Measurements from ENCODE around the gene ASB5.
"Not testable (repeated sequence)": the region's sequence is repeated elsewhere in the genome, so short reads cannot be mapped to it uniquely, and the experiment has no call there.

The ASB5 gene

DNA sequence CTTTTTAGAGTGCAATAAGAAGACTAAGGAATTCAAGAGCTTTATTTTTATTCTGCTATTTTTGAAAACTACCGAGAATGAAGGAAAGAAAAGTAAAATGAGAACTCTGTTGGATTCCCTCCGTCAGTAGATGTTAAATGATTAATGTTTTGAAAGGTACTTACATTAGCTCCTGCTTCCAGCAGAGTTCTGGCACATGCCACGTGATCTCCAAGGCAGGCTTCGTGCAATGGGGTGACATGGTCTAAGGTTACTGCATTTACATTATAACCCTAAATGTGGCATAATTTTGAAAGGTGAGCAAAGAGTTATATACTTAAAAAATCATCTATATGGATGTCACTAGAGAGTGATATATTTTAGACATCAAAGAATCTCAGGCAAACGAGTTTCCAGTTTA lies 46.9 kb downstream of the ASB5 start:
- no peak for DNase-seq (ENCODE audit: low spot score)

DNA sequence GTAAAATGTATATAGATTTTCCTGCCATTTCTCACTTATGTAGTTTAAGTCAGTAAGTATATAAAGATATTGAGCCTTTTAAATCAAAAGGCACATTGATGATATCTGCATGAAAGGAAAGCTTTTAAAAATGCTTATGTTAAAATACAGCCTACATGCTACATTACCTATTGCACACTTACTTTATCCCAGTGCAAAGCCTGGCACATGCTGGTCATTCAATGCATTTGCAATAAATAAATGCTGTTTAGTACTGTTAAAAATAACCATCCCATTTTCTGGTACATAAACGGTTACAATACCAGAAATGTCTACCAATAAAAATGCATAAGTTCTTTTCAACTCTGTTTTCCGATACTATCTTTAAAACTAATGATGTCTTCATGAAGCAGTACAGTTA lies 51.5 kb downstream of the ASB5 start:
- no peak for DNase-seq (ENCODE audit: low spot score)

DNA sequence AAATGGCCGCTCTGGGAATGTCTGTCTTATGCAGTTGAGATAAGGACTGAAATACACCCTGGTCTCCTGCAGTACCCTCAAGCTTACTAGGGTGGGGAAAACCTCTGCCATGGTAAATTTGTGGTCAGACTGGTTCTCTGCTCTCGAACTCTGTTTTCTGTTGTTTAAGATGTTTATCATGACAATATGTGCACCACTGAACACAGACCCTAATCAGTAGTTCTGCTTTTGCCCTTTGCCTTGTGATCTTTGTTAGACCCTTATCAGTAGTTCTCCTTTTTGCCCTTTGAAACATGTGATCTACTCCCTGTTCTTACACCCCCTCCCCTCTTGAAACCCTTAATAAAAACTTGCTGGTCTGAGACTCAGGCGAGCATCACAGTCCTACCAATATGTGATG lies 56.7 kb downstream of the ASB5 start:
- DNase-seq (ENCODE audit: low spot score) = not testable (repeated sequence)

DNA sequence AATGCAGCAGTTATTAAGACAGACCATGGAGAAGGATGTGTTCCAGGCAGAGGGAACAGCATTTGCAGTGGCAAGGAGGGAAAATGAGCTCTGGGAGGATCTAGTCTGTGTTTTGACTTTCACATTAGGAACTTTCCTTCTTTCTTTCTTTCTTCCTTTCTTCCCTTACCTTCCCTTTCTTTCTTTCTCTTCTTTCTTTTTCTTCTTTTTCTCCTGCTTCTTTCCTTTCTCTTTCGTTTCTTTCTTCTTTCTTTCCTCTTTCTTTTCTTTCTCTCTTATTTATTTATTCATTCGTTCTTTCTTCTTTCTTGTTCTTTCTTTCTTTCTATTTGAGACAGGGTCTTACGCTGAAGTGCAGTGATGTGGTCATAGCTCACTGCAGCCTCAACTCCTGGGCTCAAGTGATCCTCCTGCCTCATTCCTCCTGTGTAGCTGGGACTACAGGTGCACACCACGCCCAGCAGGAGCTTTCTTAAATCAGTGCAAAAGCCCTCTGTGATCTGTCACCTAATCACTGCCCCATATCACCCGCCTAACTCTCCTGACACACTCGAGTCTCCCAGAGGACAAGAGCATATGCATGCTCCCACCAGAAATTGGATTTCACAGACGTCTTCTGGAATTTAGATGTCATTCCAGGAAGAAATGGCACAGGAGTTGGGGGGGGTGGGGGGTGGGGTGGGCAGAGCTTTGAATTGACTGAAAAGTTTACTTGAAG lies 58.3 kb downstream of the ASB5 start:
- no peak for DNase-seq (ENCODE audit: low spot score)

DNA sequence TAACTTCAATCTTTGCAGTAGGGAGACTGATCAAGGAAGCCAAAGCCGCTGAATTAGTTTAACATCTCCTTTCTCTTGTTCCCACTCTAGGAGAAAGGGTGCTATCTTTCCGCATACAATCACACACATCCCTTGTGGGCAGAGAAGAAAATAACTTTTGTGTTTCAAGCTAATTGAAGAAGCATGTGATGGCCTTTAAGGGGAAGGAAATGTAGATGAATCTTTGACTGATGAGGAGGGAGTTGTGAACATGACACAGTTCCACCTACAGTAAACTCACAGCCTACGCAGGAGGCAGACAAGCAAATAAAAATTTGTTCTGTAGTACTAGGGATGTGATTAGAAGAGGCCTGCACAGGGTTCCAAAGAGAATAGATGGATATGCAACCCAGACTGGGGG lies 58.9 kb downstream of the ASB5 start:
- no peak for DNase-seq (ENCODE audit: low spot score)

DNA sequence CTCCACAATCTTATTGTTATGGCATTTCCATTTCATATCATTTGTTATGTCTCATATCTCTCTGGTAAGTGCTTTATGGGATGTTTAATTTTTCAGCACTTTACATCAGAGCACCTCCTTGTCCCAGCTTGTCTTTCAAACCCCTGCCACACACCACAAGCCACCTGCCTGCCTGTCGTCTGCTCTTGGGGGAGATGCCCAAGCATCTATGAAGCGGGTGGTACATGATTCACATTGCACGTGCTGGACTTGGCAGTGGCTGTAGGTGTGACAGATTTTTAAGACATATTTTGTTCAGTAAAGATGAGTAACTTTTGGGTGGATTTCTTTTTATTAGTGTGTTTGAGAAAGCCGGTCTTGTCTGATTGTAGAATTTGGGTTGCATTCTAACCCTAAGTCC lies 59.5 kb downstream of the ASB5 start:
- DNase-seq (ENCODE audit: low spot score) = no peak

DNA sequence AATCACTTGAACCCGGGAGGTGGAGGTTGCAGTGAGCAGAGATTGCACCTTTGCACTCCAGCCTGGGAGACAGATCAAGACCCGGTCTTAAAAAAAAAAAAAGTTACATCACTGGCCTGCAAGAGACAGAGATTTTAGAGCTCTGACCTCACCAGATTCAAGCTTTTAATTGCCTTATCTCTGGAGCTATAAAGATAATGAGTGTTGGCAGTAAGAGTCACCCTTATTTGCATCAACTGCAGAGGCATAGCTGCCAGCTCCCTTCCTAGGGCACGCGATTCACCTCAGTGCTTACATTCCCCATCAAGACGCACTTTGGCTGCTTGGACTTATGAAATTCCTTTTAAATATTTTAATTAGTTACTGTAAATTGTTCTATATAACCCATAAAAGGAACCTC lies 61.2 kb downstream of the ASB5 start:
- DNase-seq (ENCODE audit: low spot score) = no peak

DNA sequence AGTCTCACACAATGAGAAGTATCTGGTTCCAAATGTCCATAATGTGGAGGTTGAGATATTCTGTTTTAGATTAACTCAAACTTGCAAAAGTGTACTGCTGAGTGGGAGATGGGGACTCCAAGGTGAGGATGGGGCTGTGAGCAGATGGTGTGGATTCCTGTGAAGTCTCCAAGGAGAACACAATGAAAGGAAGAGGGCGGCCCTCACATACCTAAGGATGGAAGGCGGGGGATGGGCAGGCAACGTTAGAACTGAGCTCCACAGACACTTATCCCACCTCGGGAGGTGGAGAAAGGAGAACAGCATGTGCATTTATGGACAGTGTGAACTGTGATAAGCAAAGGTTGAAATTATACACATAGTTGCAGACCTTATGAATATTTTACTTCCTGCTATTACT lies 63.7 kb downstream of the ASB5 start:
- DNase-seq (ENCODE audit: low spot score) = no peak

DNA sequence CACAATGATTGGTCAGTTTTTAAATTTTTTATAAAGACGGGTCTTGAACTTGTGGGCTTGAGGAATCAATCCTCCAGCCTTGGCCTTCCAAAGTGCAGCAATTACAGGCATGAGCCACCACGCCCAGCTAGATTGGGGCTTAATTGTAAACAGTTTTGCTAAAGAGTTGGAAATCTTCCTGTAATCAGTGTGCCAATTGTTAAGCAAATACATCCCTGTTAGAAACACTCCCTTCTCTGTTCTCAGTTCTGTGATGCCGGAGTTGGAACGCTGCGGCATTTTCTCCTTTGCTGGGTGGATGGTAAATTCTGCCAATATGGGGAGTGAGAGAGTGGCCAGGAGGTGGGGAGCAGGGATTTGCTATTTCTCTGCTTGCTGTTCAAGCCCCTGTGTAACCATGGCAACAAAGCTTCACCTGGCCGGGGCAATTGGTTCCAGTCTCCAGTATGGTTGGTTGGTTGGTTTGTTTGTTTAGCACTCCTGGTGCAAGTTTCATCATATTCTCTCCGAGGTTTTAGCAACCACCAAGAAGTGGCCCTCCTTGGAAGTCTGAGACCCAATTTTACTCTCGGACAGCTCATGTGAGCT lies 70.6 kb downstream of the ASB5 start:
- no peak for DNase-seq (ENCODE audit: low spot score)

DNA sequence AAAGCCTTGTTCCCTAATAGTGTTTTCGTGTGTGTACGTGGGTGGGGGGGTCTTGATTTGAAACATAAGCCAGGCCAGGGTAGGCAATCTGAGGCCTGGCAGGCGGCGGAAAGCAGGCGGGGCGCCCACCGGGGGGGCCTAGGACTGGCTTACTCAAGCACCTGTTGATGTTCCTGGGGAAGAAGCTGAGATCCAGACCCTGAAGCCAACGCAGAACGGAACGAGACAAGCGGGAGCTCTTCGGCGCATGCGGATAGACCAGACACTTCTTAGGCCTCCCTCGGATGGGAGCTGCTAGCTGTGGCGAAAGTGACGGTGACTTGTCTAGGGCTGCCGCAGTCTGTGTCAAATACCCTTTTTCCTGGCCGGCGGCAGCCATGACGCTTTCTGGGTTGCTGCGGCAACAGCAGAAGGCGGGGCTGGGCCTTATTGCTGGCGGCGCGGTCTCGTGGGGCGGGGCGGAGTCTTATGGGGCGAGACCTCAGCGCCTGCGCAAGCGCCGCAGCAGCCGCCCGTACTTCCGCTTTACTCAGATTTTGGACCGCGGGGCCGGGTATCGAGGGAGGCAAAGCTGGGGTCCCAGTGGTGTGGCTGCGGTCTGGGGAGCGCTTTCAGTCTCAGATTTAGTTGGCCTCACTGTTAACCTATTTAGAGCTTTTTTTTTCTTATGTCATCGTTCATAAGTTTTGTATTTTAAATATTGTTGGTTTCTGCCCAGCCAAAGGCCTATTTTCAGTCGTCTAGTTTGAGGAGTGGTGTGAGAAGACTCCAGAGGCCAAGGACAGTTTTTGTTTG lies 73.6 kb downstream of the ASB5 start, which contains the start of gene SPATA4:
Gene SPATA4, minus strand, starts transcription at position 402 of the 795 bp plus-strand sequence. Its CDS starts 23 bp downstream, at position 379.
- DNase-seq (ENCODE audit: low spot score) = peak; percentile 98

DNA sequence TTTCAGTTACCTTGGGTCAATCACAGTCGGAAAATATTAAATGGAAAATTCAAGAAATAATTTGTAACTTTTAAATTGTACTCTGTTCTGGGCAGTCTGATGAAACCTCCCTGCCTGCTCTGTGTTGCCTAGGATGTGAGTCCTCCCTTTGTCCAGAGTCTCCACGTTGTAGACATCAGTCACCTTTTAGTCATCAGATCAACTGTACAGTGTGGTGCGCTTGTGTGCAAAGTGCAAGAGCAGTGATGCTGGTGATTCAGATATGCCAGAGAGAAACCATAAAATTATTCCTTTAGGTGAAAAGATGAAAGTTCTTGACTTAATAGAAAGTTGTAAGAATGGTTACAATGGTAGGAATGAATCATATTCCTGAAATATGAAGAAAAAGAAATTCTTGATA lies 75.1 kb downstream of the ASB5 start:
- DNase-seq (ENCODE audit: low spot score) = peak; percentile 64

DNA sequence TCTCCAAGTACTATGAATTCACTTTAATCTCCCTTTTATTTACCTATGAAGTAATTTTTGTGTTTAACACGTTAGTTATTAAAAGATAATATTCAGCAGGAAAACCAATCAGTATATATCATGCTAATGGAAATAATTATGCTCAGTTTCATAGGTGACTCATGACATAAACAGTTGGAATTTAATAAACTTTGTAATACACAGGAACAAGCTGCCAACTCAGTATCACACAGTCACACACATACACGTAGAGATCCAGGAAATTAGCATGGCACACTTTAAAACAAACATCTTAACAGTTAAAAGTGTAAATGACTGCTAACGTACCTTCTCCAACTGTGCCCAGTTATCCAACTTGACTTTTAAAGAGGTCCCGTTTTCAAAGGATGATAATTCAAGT lies 75.9 kb downstream of the ASB5 start:
- DNase-seq (ENCODE audit: low spot score) = peak; percentile 3

DNA sequence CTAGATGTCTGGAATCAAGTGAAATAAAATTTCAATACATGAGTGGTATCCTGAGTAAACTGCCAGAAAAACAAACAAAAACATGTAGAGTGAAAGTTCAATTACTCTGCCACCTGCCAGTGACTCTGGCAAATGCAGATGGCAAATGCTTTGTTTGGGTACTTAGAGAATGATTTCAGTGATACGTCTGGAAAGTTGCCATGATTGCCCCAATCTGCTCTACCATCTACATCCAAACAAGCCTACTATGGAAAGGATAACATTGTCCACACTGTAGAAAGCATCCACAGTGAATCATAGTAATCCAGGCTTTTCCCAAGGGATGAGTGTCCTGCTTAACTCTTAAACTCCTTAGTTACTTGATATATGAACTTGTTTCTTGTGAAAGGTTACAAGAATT lies 77.0 kb downstream of the ASB5 start:
- DNase-seq (ENCODE audit: low spot score) = no peak

DNA sequence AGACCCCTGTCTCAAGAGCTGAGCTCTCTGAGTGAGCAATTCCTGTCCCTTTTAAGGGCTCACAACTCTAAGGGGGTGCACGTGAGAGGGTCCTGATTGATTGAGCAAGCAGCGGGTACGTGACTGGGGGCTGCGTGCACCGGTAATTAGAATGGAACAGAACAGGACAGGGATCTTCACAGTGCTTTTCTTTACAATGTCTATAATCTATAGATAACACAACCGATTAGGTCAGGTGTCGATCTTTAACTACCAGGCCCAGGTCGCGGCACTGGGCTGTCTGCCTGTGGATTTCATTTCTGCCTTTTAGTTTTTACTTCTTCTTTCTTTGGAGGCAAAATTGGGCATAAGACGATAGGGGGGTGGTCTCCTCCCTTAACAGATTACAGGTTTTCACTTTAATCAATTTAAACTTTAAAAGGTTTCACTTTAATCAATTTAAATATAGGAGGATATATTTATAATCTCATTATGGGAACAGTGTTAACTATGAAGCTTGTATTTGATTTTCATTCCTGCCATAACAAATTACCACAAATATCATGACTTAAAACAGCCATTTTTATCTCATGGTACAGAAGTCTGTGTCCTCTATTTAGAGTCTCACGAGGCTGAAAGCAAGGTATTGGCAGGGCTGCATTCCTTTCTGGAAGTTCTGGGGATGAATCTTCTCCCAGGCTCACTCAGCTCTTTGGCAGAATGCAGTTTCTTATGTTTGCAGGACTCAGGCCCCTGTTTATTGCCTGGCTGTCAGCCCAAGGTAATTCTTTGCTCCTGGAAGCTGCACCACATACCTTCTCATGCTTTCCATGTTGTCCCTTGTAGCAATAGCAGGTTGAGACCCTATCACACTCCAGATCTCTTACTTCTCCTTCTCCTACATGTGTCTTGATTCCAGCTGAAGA lies 78.9 kb downstream of the ASB5 start:
- DNase-seq (ENCODE audit: low spot score) = no peak

DNA sequence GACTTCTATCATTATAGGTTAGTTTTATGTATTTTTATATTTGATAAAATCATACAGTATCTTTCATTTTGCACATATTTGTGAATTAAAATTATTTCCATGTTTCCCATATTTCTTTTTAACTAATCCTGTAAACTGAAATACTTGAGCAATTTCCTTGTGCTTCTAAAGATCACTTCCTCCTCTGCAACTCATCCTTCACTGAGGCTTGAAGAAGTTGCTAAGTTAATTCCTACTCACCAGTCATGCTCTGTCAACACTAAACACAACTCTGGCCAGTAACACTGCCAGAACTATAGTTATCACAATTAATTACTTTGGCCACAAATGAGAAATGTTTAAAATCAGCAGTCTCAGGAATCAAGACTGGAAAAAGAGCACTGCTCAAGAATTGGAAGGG lies 80.4 kb downstream of the ASB5 start:
- DNase-seq (ENCODE audit: low spot score) = no peak

DNA sequence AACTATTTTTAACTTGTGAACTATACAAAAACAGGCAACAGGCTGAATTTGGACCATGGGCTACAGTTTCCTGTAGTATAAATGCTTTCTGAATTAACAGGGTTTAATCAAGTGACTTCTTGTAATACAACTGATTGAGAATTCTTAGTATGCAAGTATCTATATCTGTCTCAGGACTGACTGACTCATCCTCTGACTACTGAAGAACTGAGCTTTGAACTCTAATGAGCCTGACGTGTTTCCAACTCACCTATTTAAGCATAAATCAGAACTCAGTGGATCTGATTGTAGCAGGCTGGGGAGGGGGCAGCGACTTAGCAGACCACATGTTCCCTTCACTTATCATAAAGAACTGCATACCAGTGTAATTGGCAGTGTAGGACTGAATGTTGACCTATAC lies 81.4 kb downstream of the ASB5 start:
- peak; percentile 11 for DNase-seq (ENCODE audit: low spot score)

DNA sequence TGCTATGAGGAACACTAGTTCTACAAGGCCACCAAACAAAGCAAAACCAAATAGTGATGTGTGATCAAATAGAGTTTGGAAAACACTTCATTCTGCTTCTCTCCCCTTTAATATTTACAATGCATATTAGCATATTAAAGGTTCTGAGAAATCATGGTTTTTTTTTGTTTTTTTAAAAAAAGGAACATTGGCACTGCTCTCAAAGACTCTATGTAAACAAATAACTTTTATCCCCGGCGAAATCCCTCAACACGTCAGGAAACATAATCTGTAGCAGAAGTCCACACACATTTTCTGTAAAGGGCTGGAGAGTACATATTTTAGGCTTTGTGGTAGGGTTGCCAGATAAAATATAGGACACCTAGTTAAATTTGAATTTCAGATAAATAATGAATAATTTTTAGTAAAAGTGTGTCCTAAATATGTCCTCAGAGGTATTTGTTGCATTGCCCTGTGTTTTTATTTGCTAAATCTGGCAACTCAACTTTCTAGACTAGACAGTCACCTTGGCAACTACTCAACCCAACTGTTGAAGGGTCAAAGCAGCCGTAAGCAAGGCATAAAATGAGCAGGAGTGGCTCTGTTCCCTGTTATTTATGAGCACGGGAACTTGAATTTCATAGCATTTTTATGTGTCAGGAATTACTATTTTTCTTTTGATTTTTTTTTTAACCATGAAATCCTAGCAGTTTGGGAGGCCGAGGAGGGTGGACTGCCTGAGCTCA lies 82.2 kb downstream of the ASB5 start:
- DNase-seq (ENCODE audit: low spot score) = no peak

DNA sequence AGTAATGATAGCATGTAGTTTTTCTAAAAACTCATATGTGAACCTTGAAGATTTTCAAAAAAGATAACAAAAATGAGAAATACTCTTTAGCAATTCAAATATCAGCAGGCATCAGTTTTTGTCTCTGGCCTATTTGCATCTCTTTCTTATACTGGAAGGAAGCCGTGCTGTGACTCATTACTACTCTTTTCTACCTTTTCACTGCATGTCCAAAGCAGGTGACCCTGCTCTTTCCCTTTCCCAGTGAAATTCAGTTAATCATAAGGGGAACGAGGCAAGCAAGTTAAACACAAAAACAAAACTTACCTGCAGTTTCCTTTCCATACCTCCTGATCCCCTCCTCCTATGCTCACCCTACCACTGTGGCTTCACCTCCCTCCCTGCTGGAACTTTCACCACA lies 83.0 kb downstream of the ASB5 start:
- DNase-seq (ENCODE audit: low spot score) = no peak

DNA sequence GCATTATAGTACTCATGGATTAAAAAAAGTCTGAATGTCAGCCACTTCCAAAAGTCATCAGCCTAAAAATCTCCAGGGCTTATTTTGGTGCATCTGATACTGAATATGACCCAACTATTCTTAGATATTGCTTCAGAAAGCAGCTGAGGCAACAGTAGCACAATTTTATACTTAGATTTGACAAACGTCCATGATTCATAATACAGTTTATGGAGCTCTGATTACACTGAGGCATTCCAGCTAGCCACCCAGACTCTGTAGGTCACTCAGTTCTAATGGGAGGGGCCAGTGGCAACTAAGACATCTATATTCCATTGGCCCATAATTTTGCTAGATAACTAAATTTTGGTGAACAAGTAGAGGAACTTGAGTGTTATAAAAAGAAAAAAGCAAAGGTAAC lies 84.0 kb downstream of the ASB5 start:
- DNase-seq (ENCODE audit: low spot score) = peak; percentile 50

Measured in AG08395 (cell line).